AG04450 (cell line): Measurements from ENCODE around the gene METRN. TPM values are rescaled to one million over a fixed set of nuclear protein-coding genes. Genes with fewer than 3 reads are reported as not detected.

Experiments
- CTCF ChIA-PET: fragments of 300-600, 350-600 bp; formaldehyde crosslinking; extraction: SDS; loops from one replicate; lab custom pipeline; 2022; ENCODE audit warnings: antibody characterized with exemption, inconsistent platforms; lab: Charles Lee
- POLR2A ChIA-PET: fragments of 350-600 bp; formaldehyde crosslinking; extraction: SDS; loops from one replicate; lab custom pipeline; 2021; ENCODE audit warnings: antibody characterized with exemption, inconsistent platforms; lab: Yijun Ruan, JAX
- DNase-seq: peaks from one replicate; pipeline ENCODE4 v3.0.0-alpha.2; 2011; ENCODE audit warnings: low read depth, low spot score
- H3K27ac ChIP-seq: one replicate; pipeline ENCODE4 v1.5.1; 2012; ENCODE audit warnings: low read depth, low read length, control low read depth
- H3K27me3 ChIP-seq: one replicate; pipeline ENCODE4 v1.6.0; 2012; ENCODE audit warnings: low read length; ENCODE audit not compliant: control insufficient read depth, insufficient read depth
- H3K4me3 ChIP-seq: 2 replicates; pipeline ENCODE4 v1.5.1; 2011; ENCODE audit warnings: mild to moderate bottlenecking, low read depth, low read length, control low read depth
- H3K9me3 ChIP-seq: 2 replicates; pipeline ENCODE4 v1.5.1; 2012; ENCODE audit warnings: low read length; ENCODE audit not compliant: control insufficient read depth, insufficient read depth
- CTCF ChIP-seq: IDR thresholded peaks from 2 replicates; pipeline ENCODE4 v1.5.1; 2011; ENCODE audit warnings: low read depth, low read length, control low read depth, inconsistent platforms
- polyA plus RNA-seq: library from polyadenylated mRNA; depleted of rRNA; stranded (reverse); fragments of >200 nt; gene quantifications from 2 replicates; pipeline ENCODE4 v1.2.3, GENCODE V29; 2011

METRN gene
- polyA plus RNA-seq, 1 experiment, result 20.0 TPM

GRCh38 chr16:683396-684070, 31.4 kb upstream of the METRN start:
- CTCF ChIA-PET, result interaction anchor here (0.6 kb wide), 1 partner anchor 833 kb away, joined by 6 read pairs; no protein-coding TSS in a partner anchor
- Histone ChIP-seq H3K9me3 (peaks cover 16% of the 10 kb centered on the region; the same call in 1 of the 2 replicates), H3K27me3 (no peaks in the 10 kb centered on the region), H3K4me3 (peak overlapping the region; percentile 70), H3K27ac (no peak overlapping the region)
- POLR2A ChIA-PET, result interaction anchor here (1.2 kb wide), 1 partner anchor 45 kb away, joined by 3 read pairs; no protein-coding TSS in a partner anchor
- DNase-seq, result no peak
- no peak for TF ChIP-seq CTCF

DNA sequence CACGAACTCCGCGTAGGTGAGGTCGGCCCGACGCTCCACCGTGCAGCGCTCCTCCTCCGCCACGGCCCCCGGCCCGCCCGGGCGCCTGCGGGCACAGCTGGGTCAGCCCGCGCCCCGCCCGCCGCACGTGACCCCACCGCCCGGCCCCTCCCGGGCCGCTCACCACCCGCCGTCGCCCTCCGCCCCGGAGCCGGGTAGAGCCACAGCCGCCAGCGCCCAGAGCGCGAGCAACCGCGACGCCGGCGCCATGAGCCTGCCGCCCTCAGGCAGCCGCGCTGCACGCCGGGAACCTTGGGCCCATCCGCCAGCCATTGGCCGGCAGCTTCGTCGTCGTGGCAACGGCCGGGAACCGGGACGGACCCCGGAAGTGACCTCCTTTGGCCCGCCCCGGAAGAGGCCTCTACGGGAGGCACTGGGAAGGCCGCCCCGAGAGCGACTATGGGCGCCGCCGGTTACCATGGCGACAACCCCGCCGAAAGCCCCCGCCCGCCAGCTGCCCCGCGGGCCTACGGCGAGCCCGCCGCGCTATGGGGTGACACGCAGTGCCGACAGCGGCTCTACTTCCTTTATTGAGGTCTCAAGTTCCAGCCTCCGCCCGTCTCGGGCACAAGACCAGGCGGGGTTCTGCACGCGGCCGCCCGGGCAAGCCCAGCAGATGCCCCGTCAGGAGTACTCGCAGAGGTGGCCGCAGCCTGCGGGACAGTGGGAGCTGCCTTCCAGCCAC, 30.7 kb upstream of the METRN start, which contains the start of gene JMJD8:
JMJD8 (minus strand) TSS at position 264 of the 724 bp plus-strand sequence; CDS start at position 249, 15 bp downstream.
- ChIA-PET CTCF (interaction anchor here (0.6 kb wide), 1 partner anchor 833 kb away, joined by 6 read pairs; no protein-coding TSS in a partner anchor), POLR2A (interaction anchor here (0.6 to 1.2 kb wide), 3 partner anchors 15 to 112 kb away, joined by 3 read pairs; no protein-coding TSS in a partner anchor)
- H3K27ac ChIP-seq, result peak within 1 kb of the TSS; percentile 52

DNA sequence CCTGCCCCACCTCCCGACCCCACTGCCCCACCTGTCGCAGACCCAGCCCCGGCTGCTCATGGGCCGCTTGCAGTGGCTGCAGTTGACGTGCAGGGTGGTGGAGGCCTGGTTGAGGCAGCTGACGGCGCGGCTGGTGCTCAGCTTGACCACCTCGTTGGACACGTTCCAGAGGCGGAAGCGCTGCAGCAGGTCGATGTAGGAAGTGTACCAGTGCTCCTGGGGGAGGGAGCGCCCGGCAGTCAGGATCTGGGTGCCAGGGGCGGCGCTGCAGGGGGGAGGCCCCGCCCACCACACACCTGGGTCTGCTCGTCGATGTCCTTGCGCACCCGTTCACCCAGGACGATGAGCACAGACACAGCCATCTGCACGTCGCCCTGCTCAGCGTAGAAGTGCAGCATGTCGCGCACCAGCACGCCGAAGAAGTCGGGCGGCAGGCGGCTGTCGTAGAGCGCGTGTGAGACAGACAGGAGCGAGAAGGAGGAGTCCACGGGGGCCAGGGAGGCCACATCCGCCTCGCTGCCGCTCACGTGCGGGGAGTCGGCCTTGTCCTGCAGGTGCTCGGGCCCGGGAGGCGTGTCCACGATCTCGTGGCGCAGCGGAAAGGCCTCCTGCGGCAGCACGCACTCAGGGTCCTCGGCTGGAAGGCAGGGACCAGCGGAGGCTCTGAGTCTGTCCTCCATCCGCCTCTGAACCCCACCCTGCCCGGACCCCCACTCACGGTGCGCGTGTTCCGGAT, 29.8 kb upstream of the METRN start:
- ChIA-PET POLR2A (interaction anchor here (0.6 to 1.2 kb wide), 3 partner anchors 16 to 113 kb away, joined by 3 read pairs; no protein-coding TSS in a partner anchor), CTCF (interaction anchor here (0.6 to 1.4 kb wide), 2 partner anchors 27 to 303 kb away, joined by 3 to 4 read pairs; no protein-coding TSS in a partner anchor)

More for the DNA sequence above, 30.7 kb upstream of the METRN start, which contains the start of gene JMJD8:
- H3K4me3 ChIP-seq, result peak within 1 kb of the TSS; percentile 70
- TF ChIP-seq CTCF, result no peak
- H3K27me3 ChIP-seq, result no peaks in the 10 kb centered on the region
- peaks cover 16% of the 10 kb centered on the region; the same call in 1 of the 2 replicates for H3K9me3 ChIP-seq
- DNase-seq, result peak; percentile 75

GRCh38 chr16:685967-686366, 29.0 kb upstream of the METRN start:
- TF ChIP-seq CTCF, result peak; percentile 36
- Histone ChIP-seq H3K9me3 (peaks cover 13% of the 10 kb centered on the region; the same call in 1 of the 2 replicates), H3K4me3 (no peak overlapping the region), H3K27ac (no peak overlapping the region), H3K27me3 (no peaks in the 10 kb centered on the region)
- POLR2A ChIA-PET, result no interaction called here
- DNase-seq, result no peak
- CTCF ChIA-PET, result interaction anchor here (0.7 to 1.4 kb wide), 2 partner anchors 26 to 179 kb away, joined by 3 to 4 read pairs; no protein-coding TSS in a partner anchor

More for the DNA sequence above, 29.8 kb upstream of the METRN start:
- Histone ChIP-seq H3K9me3 (peaks cover 16% of the 10 kb centered on the region; the same call in 1 of the 2 replicates), H3K4me3 (no peak overlapping the region), H3K27me3 (no peaks in the 10 kb centered on the region), H3K27ac (no peak overlapping the region)
- no peak for DNase-seq
- no peak for TF ChIP-seq CTCF
